Loucy (cell line): Measurements from ENCODE around the gene CDADC1.

Source experiments
- H2AFZ ChIP-seq: fragments of 200-600 bp; sonication (generic); 2 replicates; pipeline ENCODE4 v1.6.0; 2016; ENCODE audit warnings: antibody characterized with exemption, mild to moderate bottlenecking, low read length, moderate library complexity
- H3F3A ChIP-seq: fragments of 200-600 bp; 2 replicates; pipeline ENCODE4 v1.6.0; 2016; ENCODE audit warnings: antibody characterized with exemption, low read depth, mild to moderate bottlenecking
- H3K27me3 ChIP-seq: fragments of 200-600 bp; sonication (generic); 2 replicates; pipeline ENCODE4 v1.6.1; 2014; ENCODE audit warnings: low read length, mild to moderate bottlenecking; ENCODE audit not compliant: insufficient read depth, poor library complexity, severe bottlenecking
- H3K36me3 ChIP-seq: fragments of 200-600 bp; sonication (generic); 2 replicates; pipeline ENCODE4 v1.6.1; 2016; ENCODE audit warnings: low read length; ENCODE audit not compliant: insufficient read depth
- H3K4me1 ChIP-seq: fragments of 200-600 bp; sonication (generic); 2 replicates; pipeline ENCODE4 v1.5.1; 2014; ENCODE audit warnings: low read length, mild to moderate bottlenecking; ENCODE audit not compliant: insufficient read depth, poor library complexity, severe bottlenecking
- H3K4me2 ChIP-seq: fragments of 200-600 bp; sonication (generic); 2 replicates; pipeline ENCODE4 v1.6.0; 2014; ENCODE audit warnings: antibody characterized with exemption, low read length, low read depth, mild to moderate bottlenecking; ENCODE audit not compliant: poor library complexity, severe bottlenecking
- H3K4me3 ChIP-seq: fragments of 200-600 bp; sonication (generic); 2 replicates; pipeline ENCODE4 v1.5.1; 2014; ENCODE audit warnings: low read length, mild to moderate bottlenecking, mixed read lengths; ENCODE audit not compliant: poor library complexity, severe bottlenecking
- H3K79me2 ChIP-seq: fragments of 200-600 bp; sonication (generic); 2 replicates; pipeline ENCODE4 v1.6.1; 2014; ENCODE audit warnings: low read length; ENCODE audit not compliant: insufficient read depth
- H3K9ac ChIP-seq: fragments of 200-600 bp; sonication (generic); 2 replicates; pipeline ENCODE4 v1.6.0; 2014; ENCODE audit warnings: mild to moderate bottlenecking, low read depth, low read length, moderate library complexity; ENCODE audit not compliant: poor library complexity, severe bottlenecking
- H3K9me2 ChIP-seq: fragments of 200-600 bp; sonication (generic); replicated peaks from 2 replicates; pipeline ENCODE4 v1.6.1; 2016; ENCODE audit warnings: low read depth, low read length, mixed read lengths
- H3K9me3 ChIP-seq: fragments of 200-600 bp; sonication (generic); 2 replicates; pipeline ENCODE4 v1.6.1; 2014; ENCODE audit warnings: mild to moderate bottlenecking, antibody characterized with exemption, low read length, low read depth; ENCODE audit not compliant: insufficient read depth
- H4K20me1 ChIP-seq: fragments of 200-600 bp; sonication (generic); 2 replicates; pipeline ENCODE4 v1.6.0; 2014; ENCODE audit warnings: antibody characterized with exemption, low read length, mild to moderate bottlenecking; ENCODE audit not compliant: insufficient read depth, poor library complexity, severe bottlenecking
- EZH2phosphoT487 ChIP-seq: fragments of 200-600 bp; IDR thresholded peaks from 2 replicates; pipeline ENCODE4 v1.6.1; 2018; ENCODE audit warnings: antibody characterized with exemption, mild to moderate bottlenecking, moderate library complexity, borderline replicate concordance
- TF ChIP-seq, protein P1 (sequence below): fragments of 200-600 bp; sonication (generic); conservative IDR thresholded peaks from 2 replicates; pipeline ENCODE4 v1.5.1; 2014; ENCODE audit warnings: mild to moderate bottlenecking, antibody characterized with exemption, low read length

The CDADC1 gene

DNA sequence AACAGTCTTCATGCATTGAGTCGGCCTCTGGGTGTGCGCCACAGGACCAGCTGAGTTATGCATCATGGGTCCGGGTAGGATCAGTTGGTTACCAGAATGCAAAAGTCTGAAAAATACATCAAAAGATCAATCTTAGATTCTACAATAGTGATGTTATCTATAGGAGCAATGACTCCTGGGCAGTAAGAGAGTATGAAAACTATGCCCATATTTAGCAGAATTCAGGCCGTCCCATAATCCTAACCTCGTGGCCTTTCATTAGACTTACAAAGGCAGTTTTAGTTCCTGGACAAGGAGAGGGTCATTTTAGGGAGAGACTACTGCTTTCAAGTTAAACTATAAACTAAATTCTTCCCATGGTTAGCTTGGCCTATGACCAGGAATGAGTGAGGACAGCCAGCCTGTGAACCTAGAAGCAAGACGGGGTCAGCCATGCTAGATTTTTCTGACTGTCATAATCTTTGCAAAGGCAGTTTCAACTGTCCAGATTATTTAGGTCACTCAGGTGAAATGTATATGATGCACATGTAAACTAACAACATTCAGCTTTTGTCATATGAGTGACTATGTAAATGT, 11.8 kb upstream of the CDADC1 start:
- Histone ChIP-seq H3K4me1 (no peaks in the 10 kb centered on the region), H2AFZ (0 out of 2 replicates have a peak overlapping the region, but pooled peaks have one; percentile 39), H3K4me2 (no peak overlapping the region), H3K79me2 (no peaks in the 10 kb centered on the region), H3K36me3 (no peaks in the 10 kb centered on the region), H3K27me3 (no peaks in the 10 kb centered on the region), H3K9ac (no peak overlapping the region), H3K9me3 (no peaks in the 10 kb centered on the region), H3K9me2 (no peaks in the 10 kb centered on the region), H3K4me3 (no peak overlapping the region), H4K20me1 (no peaks in the 10 kb centered on the region), H3F3A (no peaks in the 10 kb centered on the region)
- no peak for TF ChIP-seq EZH2phosphoT487
- TF ChIP-seq, protein P1, sequence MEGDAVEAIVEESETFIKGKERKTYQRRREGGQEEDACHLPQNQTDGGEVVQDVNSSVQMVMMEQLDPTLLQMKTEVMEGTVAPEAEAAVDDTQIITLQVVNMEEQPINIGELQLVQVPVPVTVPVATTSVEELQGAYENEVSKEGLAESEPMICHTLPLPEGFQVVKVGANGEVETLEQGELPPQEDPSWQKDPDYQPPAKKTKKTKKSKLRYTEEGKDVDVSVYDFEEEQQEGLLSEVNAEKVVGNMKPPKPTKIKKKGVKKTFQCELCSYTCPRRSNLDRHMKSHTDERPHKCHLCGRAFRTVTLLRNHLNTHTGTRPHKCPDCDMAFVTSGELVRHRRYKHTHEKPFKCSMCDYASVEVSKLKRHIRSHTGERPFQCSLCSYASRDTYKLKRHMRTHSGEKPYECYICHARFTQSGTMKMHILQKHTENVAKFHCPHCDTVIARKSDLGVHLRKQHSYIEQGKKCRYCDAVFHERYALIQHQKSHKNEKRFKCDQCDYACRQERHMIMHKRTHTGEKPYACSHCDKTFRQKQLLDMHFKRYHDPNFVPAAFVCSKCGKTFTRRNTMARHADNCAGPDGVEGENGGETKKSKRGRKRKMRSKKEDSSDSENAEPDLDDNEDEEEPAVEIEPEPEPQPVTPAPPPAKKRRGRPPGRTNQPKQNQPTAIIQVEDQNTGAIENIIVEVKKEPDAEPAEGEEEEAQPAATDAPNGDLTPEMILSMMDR, result no peak

DNA sequence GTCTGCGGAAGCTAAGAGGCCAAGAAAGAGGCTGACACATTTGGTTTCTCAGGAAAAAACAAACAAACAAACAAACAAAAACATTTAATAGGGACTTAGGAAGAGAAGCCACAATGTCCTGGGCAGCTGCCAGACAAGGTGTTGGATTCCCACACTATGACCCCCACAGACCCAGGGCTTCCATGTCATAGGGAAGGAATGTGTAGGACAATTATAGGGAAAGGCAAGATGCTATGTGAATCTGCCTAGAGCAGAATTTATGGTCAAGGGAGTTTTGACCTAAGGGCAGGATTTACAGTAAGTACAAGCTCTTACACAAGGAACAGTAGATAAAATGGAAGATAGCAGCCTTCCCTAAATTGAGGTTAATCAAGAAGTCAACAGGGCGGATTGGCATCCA, 9.1 kb upstream of the CDADC1 start:
- no peaks in the 10 kb centered on the region for H3K27me3 ChIP-seq
- H4K20me1 ChIP-seq, result no peaks in the 10 kb centered on the region
- no peaks in the 10 kb centered on the region for H3K9me2 ChIP-seq
- H3F3A ChIP-seq, result no peaks in the 10 kb centered on the region
- TF ChIP-seq, protein P1, result no peak
- no peak for TF ChIP-seq EZH2phosphoT487
- no peaks in the 10 kb centered on the region for H3K4me1 ChIP-seq
- no peak overlapping the region for H3K4me2 ChIP-seq
- H3K9me3 ChIP-seq, result no peaks in the 10 kb centered on the region
- H3K4me3 ChIP-seq, result no peak overlapping the region
- no peaks in the 10 kb centered on the region for H3K79me2 ChIP-seq
- no peak overlapping the region for H2AFZ ChIP-seq
- H3K9ac ChIP-seq, result no peak overlapping the region
- H3K36me3 ChIP-seq, result no peaks in the 10 kb centered on the region

DNA sequence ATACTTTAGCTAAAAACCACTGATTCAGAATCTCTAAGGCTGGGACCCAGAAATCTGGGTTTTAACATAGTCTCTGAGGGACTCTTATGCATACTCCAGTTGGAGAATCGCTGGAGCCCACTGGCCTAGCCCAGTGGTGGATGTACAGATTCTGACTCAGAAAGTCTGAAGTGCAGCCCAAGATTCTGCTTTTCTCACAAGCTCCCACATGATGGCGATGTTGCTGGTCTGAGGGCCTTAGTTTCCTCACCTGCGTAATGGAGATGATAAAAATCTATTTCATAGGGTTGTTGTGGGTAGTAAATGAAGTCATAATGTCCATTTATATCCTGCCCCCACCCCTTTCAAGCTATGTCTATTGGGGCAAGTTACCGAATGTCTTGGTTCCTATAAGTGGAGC, 7.7 kb upstream of the CDADC1 start:
- H3K9me2 ChIP-seq, result no peaks in the 10 kb centered on the region
- H3K9me3 ChIP-seq, result no peaks in the 10 kb centered on the region
- H3F3A ChIP-seq, result no peaks in the 10 kb centered on the region
- H3K79me2 ChIP-seq, result no peaks in the 10 kb centered on the region
- no peak overlapping the region for H3K4me2 ChIP-seq
- H3K9ac ChIP-seq, result no peak overlapping the region
- TF ChIP-seq EZH2phosphoT487, result no peak
- TF ChIP-seq, protein P1, result peak; percentile 84
- H2AFZ ChIP-seq, result no peak overlapping the region
- no peak overlapping the region for H3K4me3 ChIP-seq
- H3K4me1 ChIP-seq, result no peaks in the 10 kb centered on the region
- H3K27me3 ChIP-seq, result no peaks in the 10 kb centered on the region
- H4K20me1 ChIP-seq, result no peaks in the 10 kb centered on the region
- H3K36me3 ChIP-seq, result no peaks in the 10 kb centered on the region
